GM21737 (cell line): ENCODE results near the gene TPPP.

ENCODE experiments used
- ATAC-seq: cut with Tn5 transposase; IDR thresholded peaks from one replicate; pipeline ENCODE4 v1.9.1; 2021; ENCODE audit warnings: mild to moderate bottlenecking, moderate library complexity; ENCODE audit not compliant: unreplicated experiment

The TPPP gene

DNA sequence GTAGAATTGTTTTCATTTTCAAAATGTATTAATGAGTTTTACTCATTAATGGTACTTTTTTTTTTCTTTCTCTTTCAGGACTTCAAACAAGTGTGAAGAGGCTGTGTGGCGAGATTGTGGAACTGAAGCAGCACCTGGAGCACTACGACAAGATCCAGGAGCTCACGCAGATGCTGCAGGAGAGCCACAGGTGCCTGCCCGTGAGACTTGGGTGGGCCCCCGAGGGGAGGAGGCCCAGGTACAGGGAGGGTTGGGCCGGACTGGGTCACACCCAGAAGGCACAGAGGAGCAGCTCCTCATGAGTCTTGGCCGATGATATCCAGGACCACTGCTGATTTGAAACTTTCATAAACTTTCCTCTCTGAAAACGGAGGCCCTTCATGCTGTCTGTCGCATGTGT, 45.4 kb downstream of the TPPP start:
- no peak for ATAC-seq

- no peak for ATAC-seq
Observed at GRCh38 chr5:647311-647710, 45.8 kb downstream of the TPPP start.

DNA sequence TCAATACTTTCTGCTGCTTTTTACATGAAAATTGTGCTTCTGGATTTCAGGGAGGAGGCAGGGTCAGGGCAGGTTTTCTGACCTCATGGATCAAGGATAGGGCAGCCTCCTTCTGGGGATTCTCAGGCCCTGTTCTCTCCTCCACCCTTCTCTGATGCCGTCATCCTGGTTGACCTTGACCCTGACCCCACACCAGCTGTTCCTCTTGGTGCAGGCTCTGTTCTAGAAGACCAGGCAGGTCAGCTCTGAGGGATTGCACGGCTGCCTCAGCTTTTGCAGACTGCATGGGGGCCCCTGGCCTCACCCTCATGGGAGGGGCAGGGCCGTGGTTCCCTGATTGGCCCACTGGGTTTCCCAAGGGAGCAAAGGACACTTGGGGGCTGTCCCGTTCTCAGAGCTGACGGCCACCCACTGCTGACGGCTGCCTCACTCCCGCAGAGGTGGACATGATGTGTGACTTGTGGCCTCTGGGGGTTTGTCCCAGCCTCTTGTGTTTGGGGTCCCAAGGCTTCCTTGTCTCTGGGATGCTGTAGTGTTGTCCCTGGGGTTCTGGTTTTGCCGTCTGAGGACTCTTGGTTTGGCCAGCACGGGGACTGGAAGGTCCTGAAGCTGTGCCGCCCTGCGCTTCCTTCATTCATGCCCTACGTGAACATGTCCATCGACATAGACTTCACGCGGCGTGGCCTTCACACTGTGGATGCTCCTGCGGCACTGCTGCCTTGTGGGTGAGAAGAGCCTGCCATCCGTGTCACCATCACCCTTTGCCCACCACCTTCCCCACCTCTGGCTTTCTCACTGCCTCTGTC, 46.6 kb downstream of the TPPP start:
- no peak for ATAC-seq

DNA sequence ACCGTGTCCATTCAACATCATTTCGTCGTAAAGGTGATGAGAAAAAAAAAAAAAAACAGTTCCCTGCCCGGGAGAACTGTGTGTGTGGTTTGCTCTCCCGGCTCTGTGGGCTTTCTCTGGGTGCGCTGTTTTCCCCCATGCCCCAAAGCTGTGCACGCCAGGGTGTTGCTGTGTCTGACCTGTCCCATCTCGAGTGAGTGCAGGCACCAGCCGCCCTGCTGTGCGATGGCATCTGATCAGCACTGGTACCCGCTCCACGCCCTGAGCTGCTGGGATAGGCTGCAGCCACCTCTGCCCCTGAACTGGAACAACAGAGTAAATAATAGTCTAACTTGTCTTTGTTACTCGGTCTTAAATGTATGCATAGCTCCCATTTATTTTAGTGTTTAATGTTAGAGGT, 47.7 kb downstream of the TPPP start:
- ATAC-seq, result no peak

DNA sequence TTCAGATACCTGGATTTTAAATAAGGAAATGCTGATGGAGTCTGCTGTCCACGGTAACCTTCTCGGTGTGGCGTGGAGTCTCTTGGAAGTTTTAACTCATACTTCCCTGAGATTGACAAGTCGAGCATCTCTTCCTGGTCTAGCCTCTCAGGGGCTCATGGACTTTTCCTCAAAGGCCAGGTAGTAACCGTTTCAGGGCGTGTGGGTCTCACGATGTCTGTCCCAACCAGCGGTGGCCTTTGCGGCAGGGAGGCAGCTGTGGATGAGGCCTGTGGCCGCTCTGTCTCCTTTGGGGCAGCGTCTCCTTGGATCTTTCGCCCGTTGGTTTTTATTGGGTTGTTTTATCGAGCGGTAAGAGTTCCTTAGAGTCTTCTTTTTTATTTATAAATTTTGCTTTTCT, 48.2 kb downstream of the TPPP start:
- no peak for ATAC-seq

DNA sequence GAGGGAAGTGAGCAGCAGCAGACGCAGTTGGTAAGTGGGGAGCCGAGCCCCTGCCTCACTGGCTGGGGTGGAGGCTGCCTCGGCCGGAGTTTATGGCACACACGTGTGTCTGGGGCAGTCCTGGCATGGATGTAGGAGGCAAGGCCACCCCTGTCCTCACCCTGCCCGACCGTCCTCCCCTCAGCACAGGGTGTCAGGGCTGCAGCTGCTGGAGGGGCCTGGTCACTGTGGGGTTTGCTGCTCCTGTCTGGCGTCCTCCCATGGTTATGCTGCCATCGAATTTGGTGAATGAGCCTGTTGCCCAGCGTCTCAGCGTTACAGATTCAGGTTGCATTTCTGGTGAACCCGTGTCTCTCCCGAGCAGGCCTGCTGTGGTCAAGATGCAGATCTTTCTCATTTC, 48.6 kb downstream of the TPPP start:
- no peak for ATAC-seq

DNA sequence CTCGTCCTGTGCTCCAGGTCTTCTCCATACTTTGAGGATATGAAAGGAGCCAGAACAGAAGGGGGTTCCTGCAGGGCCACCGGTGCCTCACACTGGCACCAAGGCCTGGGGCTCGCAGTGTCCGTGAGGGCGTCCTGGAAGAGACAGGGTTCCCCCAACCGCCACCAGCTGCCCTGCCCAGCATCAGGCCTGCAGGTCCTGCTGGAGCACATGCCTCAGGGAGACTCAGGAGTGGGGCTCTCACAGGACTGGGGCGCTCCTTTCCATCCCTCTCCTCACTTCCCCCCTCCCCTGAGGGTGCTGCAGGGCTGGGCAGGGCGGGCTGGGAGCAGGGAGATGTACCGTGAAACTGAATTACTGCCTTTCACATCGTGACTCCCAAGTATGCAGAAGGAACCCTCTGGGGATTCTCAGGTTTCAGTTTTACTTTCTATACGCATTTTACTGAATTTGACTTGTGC, 49.3 kb downstream of the TPPP start:
- ATAC-seq, result peak; percentile 56

DNA sequence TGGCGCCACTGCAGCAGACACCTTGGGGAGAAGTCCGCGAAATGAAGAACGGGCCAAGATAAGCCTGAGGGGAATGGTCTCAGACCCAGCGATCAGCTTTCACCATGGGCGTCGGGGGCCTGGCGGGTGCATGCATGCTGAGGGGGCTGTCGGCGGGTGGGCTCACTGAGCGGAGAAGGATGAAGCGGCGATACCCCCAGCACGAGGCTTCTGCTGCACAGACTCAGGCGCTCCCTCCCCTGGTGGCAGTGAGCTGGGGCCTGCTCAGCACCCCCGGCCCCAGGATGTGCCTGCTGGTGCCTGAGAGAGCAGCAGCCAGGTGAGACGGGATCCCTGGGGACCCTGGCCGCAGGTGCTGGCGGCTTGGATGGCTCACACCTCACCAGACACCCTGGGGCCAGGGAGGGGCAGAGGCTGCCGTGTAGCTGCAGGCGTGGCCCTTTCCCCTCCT, 49.8 kb downstream of the TPPP start:
- ATAC-seq, result peak; percentile 40

- no peak for ATAC-seq
Observed at GRCh38 chr5:642481-642880, 50.7 kb downstream of the TPPP start.

- no peak for ATAC-seq
Observed at GRCh38 chr5:641331-641765, 51.8 kb downstream of the TPPP start.

DNA sequence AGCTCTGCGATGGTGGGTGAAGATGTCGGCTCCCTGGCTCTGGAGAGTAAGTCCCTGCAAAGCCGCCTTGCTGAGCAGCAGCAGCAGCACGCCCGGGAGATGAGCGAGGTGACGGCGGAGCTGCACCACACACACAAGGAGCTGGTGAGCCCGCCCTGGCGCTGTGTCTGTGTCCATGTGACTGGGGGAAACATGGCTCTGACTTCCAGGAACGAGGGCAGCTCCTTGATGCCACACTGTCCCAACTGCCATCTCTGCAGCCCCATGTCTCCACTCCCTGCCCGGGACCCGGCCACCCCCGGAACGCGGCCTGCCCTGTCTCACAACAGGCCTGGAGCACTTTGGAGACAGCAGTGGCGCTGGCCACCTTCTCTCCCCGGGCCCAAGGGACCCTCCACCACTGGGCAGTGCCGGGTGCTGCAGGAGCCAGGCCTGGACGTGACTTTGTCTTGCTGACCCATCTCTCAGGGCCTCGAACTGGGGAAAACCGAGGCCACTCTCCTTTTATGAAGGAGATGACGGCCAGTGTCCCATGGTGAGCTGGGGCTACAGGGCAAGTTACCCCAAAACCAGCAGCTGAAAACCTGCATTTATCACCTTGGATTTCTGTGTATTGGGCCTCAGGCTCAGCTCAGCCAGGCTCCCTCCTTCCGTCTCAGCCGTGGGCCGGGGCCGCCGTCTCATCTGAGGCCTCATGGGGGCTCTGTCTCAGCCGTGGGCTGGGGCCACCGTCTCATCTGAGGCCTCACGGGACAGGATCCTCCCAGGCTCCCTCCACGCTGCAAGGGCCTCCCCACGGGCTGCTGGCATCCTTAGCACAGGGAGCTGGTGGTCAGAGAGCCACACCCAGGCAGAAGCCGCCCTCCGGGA, 52.5 kb downstream of the TPPP start:
- ATAC-seq, result no peak

- ATAC-seq, result no peak
Observed at GRCh38 chr5:639584-640213, 53.5 kb downstream of the TPPP start.

DNA sequence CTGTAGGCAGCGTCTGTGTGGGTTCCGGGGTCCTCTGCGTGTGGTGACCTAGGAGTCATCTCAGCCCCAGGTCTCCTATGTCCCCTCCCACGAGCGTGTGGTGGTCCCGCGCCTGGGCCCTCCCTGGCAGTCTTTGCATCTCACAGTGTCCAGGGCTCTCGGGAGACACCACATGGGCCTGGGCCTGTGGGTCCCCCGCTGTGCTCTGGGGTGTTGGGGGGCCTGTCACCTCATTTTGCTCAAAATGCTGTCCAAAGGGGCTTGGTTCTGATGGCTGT, 54.0 kb downstream of the TPPP start:
- no peak for ATAC-seq

DNA sequence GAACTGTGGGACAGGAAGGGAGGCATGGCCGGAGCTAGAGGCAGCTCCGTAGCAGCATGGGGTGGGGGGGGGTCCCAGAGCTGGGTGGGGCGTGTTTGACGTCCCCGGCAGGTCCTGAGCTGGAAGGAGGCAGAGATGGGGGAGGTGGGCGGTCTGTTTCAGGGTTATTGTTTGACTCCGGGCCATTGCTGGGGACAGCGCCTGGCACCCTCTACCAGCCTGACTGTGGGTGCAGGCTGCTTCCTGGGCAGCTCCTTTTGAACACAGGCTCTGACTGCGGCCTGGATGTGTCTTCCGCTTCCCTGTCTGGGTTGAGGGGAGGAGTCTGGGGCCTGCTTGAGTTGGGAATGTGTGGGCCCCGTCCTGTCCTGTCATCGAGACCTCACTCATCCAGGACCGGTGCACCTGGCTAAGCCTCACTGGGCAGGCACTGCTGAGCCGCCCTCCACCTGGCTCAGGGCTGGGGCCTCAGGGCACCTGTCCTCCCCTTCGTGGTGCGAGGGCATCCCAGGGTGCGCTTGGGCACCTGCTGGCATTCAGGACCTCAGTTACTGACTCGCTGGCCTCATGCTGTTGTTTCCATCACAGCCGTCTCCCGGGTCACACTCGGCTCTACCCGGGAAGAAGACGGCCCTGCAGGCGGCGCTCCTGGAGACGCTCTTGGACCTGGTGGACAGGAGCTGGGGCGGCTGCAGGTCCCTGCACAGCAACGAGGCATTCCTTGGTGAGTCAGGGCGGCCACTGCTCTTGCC, 54.5 kb downstream of the TPPP start:
- ATAC-seq, result no peak

- no peak for ATAC-seq
Observed at GRCh38 chr5:637581-638450, 55.3 kb downstream of the TPPP start.

DNA sequence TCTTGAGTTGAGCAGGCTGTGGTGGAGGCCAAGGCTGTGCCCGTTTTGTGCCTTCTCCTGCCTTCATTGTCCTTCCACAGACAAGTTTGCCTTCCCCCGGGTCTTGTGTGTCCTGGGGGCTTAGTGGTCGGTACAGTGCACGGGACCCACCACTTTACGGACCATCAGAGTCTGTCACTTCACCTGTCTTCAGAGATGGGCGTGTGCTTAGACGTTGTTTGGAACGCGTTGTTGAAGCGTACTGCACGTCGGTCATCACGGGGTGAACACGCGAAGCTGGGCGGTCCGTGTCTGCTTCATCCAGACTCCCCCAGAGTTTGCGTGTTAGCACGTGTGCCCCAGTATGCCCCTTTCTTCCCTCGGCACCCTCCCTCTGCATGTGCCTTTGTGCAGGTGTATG, 56.2 kb downstream of the TPPP start:
- ATAC-seq, result no peak

- ATAC-seq, result no peak
Observed at GRCh38 chr5:635306-636055, 57.7 kb downstream of the TPPP start.

DNA sequence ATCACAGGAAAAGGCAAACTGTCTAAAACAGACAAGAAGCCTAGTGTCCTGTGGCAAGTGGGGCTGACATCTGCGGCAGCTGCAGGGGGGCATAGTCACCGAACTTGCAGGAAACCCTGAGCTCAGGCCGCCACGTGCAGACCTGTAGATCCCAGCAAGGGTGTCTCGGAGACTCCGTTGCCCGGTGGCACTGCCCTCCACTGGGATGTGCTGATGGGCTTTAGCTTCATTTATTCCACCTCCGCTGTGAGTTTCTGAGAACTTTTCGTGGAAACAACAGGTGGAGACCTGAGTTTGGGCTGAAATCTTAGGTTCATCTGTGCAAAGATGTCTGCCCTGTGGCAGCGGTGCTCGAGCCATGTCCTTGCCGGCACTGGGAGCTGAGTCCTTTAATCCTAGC, 59.0 kb downstream of the TPPP start:
- ATAC-seq, result no peak

DNA sequence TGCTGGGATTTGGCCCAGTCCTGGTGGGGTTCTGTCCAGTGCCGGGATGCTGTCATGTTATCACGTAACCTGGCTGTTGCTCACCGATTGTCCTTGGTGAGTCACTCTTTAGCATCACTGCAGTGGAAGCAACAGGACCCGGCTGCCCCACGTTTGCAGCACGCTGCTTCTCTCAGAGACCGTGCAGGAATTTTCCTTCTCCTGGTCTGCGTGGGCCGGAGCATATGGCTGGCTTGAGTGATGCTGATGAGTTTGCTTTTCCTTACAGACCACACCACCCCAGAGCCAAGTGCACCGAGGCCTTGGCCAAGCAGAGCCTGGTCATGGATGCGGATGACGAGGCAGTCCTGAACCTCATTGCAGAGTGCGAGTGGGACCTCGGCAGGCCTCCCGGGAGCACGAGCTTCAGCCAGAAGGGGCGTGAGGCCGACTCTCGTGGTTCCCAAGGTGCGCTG, 59.6 kb downstream of the TPPP start:
- no peak for ATAC-seq
